Cardiac muscle cell (in vitro differentiated cells and primary cell): Measurements from ENCODE around the gene LRCH3. TPM values are rescaled to one million over a fixed set of nuclear protein-coding genes. Genes with fewer than 3 reads are reported as not detected.

ENCODE experiments used
- DNase-seq, 2 donors: peaks; one replicate each; pipeline versions ENCODE4 v3.0.0 to v3.0.0-alpha.2; 2010 to 2017; ENCODE audit warnings: low read depth in 1 of 2, low spot score in 1 of 2
- H3K27ac ChIP-seq: fragments of 200-600 bp; sonication (generic); 2 replicates; pipeline ENCODE4 v1.5.1; 2016
- H3K27me3 ChIP-seq: fragments of 200-600 bp; sonication (generic); 2 replicates; pipeline ENCODE4 v1.6.0; 2016; ENCODE audit warnings: control low read depth
- H3K36me3 ChIP-seq: fragments of 200-600 bp; sonication (generic); 2 replicates; pipeline ENCODE4 v1.5.1; 2016; ENCODE audit warnings: control low read depth
- H3K4me1 ChIP-seq: fragments of 200-600 bp; sonication (generic); 2 replicates; pipeline ENCODE4 v1.8.1; 2017; ENCODE audit warnings: low read depth, mild to moderate bottlenecking, mixed run types
- H3K4me3 ChIP-seq: fragments of 200-600 bp; sonication (generic); 2 replicates; pipeline ENCODE4 v1.5.1; 2016; ENCODE audit warnings: mild to moderate bottlenecking
- H3K9me3 ChIP-seq: fragments of 200-600 bp; sonication (generic); 2 replicates; pipeline ENCODE4 v1.5.1; 2017; ENCODE audit warnings: low read depth, mild to moderate bottlenecking, control low read depth
- polyA plus RNA-seq: library from polyadenylated mRNA; unstranded; fragments of >200 nt; fragmentation: Nextera tagmentation; extraction: Ambion mirVana; gene quantifications from 2 replicates; pipeline ENCODE4 v1.2.1, GENCODE V29; 2016
- total RNA-seq: library from RNA; depleted of rRNA; stranded (reverse); fragments of >200 nt; gene quantifications from 2 replicates; pipeline ENCODE4 v1.2.3, GENCODE V29; 2016
- TF ChIP-seq, protein P1 (sequence below): IDR thresholded peaks from 2 replicates; pipeline ENCODE4 v1.5.1; 2012; ENCODE audit warnings: low read depth, mild to moderate bottlenecking, low read length

LRCH3 gene
- total and polyA plus RNA-seq, 2 experiments from 2014 or later: 36.7 to 38.9 TPM

DNA sequence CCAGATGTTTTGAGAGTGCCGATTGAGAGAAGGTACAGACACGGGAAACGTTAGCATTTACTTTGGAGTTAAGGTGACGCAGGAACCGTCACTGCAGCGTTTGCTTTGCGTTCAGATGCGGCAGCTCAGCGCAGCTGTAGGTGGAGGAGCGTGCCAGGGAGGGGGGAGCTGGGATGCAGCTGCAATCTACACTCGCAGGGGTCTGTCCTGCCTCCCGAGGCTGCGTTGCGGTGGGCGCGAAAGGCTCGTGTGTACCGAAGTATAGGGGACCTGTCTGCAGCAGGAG, 41.8 kb upstream of the LRCH3 start:
- TF ChIP-seq, protein P1, sequence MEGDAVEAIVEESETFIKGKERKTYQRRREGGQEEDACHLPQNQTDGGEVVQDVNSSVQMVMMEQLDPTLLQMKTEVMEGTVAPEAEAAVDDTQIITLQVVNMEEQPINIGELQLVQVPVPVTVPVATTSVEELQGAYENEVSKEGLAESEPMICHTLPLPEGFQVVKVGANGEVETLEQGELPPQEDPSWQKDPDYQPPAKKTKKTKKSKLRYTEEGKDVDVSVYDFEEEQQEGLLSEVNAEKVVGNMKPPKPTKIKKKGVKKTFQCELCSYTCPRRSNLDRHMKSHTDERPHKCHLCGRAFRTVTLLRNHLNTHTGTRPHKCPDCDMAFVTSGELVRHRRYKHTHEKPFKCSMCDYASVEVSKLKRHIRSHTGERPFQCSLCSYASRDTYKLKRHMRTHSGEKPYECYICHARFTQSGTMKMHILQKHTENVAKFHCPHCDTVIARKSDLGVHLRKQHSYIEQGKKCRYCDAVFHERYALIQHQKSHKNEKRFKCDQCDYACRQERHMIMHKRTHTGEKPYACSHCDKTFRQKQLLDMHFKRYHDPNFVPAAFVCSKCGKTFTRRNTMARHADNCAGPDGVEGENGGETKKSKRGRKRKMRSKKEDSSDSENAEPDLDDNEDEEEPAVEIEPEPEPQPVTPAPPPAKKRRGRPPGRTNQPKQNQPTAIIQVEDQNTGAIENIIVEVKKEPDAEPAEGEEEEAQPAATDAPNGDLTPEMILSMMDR: no peak
- Histone ChIP-seq H3K27ac (peak overlapping the region; percentile 86), H3K4me3 (peak overlapping the region; percentile 74), H3K36me3 (no peaks in the 10 kb centered on the region), H3K27me3 (no peaks in the 10 kb centered on the region), H3K4me1 (peaks cover 9% of the 10 kb centered on the region), H3K9me3 (no peaks in the 10 kb centered on the region)
- DNase-seq: peak; percentile 58 to 65

DNA sequence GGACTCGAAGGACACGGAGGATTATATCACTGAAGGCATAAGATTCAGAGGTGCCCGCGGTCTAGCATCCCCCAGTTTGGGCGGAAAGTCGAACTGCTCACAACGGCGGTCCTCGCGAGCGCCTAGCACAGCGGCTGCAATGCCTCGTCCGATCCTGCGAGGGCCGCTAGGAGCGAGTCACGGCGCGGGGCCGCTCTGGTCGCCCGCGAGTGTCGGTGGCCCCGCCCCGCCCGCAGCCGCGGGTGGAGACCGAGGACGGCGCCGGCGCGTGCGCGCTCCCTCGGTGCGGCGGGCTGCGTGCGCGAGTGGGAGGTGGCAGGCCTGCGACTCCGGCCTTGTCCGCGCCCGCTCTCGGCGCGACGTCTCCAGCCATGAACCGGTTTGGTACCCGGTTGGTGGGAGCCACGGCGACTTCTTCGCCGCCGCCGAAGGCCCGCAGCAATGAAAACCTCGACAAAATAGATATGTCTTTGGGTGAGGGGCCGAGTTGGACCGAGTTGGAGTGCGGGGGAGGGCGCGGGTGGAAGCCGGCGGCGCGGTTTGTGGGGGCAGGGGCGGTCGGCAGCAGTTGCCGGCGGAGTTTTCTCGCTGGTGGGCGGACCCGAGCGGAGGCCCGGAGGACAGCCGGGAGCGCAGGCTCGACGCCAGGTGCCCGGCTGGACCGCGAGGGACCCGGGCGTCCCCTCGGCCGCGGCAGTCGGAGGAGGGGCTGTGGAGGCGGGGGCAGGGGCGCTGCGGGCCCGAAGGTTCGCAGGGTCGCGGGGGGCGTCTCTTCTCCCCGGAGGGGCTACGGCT, 41.3 kb upstream of the LRCH3 start, which contains the start of gene FYTTD1:
FYTTD1 (plus strand) TSS at position 283 of the 795 bp plus-strand sequence; CDS start at position 372, 89 bp downstream.
- Histone ChIP-seq H3K4me3 (peak within 1 kb of the TSS; percentile 74), H3K27ac (peak within 1 kb of the TSS; percentile 86), H3K4me1 (peaks cover 9% of the 10 kb centered on the region), H3K27me3 (no peaks in the 10 kb centered on the region), H3K9me3 (no peaks in the 10 kb centered on the region), H3K36me3 (no peaks in the 10 kb centered on the region)
- DNase-seq: peak; percentile 92 to 93
- TF ChIP-seq, protein P1: peak; percentile 33

DNA sequence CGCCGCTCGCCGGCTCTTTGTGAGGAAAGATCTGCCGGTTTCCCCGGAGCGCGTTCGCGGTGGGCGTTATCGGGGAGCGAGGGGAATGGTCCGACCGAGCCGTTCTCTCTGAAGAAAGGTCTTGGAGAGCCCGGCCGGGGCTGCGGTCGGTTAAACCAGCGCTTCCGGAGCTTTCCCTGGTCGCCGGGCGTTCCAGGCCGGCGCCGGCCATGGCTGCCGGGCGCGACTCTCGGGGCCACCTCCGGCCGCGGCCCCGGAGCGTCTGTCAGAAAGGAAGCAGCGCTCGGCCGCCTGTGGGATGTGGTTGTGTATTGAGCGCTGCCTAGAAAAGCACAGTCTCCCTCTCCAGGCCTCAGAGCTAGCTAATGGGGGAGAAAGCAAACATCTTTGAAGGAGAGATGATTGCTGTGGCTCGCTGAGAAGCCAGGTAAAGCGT, 40.6 kb upstream of the LRCH3 start:
- H3K4me1 ChIP-seq: peaks cover 9% of the 10 kb centered on the region
- H3K4me3 ChIP-seq: peak overlapping the region; percentile 74
- no peaks in the 10 kb centered on the region for H3K27me3 ChIP-seq
- H3K36me3 ChIP-seq: no peaks in the 10 kb centered on the region
- DNase-seq: peak; percentile 72 to 78
- no peaks in the 10 kb centered on the region for H3K9me3 ChIP-seq
- TF ChIP-seq, protein P1: no peak
- peak overlapping the region; percentile 86 for H3K27ac ChIP-seq

DNA sequence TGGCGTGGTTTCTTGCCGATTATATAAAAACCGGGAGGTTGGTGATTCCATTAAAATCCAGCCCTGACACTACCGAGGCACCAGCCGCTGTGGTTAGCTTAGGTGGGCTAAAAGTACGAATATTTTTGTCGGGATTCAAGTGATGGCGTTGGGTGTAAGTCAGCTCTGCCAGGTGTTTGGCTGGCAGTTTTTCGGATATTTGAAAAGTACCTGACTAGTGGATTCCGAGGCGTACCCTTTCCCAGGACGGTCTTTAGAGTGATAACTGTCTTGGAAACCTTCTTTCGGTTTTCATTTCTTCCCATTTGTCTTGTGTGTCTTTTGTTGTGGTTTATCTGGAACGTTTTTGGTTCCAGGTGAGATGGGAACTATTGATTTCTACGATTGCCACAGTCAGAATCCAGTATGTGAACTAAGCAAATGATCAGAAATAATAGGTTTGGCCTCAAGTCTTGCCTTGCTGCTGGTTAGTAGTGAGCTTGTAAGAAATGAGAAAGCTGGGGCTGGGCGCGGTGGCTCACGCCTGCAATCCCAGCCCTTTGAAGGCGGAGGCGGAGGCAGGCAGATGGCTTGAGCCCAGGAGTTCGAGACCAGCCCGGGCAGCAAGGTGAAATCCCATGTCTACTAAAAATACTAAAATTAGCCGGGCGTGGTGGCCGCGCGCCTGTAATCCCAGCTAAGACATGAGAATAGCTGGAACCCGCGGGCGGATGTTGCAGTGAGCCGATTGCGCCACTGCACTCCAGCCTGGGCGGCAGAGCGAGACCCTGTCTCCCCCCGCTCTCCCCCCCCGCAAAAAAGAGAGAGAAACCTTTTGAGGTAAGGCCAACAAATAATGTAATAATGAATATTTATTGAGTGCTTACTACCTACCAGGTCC, 40.0 kb upstream of the LRCH3 start:
- peak; percentile 8 to 43 for DNase-seq
- H3K9me3 ChIP-seq: no peaks in the 10 kb centered on the region
- H3K36me3 ChIP-seq: no peaks in the 10 kb centered on the region
- peaks cover 9% of the 10 kb centered on the region for H3K4me1 ChIP-seq
- no peaks in the 10 kb centered on the region for H3K27me3 ChIP-seq
- H3K4me3 ChIP-seq: peak overlapping the region; percentile 74
- H3K27ac ChIP-seq: peak overlapping the region; percentile 86
- TF ChIP-seq, protein P1: no peak

DNA sequence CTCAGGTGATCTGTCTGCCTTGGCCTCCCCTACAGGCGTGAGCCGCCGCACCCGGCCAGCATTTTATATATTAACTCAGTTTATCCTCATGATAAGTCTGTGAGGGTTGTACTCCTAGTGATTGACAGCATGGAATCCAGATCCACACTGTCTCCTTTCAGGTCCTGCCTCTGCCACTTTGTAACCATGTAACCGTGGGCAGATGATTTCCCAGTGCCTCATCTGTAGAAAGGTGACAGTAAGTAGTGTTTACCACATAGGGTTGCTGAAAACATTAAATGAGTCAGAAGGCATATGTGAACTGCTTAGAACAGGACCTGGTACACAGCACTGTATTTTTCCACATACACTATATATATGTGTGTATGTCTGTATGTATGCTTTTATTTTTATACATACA, 38.9 kb upstream of the LRCH3 start:
- no peaks in the 10 kb centered on the region for H3K9me3 ChIP-seq
- H3K4me3 ChIP-seq: no peak overlapping the region
- TF ChIP-seq, protein P1: no peak
- peaks cover 9% of the 10 kb centered on the region for H3K4me1 ChIP-seq
- peaks cover 3% of the 10 kb centered on the region for H3K36me3 ChIP-seq
- no peak overlapping the region for H3K27ac ChIP-seq
- DNase-seq: no peak
- no peaks in the 10 kb centered on the region for H3K27me3 ChIP-seq
